ENCODE measurements around the gene THBS3. TPM values are rescaled to one million over a fixed set of nuclear protein-coding genes. Genes with fewer than 3 reads are reported as not detected.

Gene THBS3
- total and polyA plus RNA-seq, 2 experiments from 2014 or later: 19.8 to 39.9 TPM

DNA sequence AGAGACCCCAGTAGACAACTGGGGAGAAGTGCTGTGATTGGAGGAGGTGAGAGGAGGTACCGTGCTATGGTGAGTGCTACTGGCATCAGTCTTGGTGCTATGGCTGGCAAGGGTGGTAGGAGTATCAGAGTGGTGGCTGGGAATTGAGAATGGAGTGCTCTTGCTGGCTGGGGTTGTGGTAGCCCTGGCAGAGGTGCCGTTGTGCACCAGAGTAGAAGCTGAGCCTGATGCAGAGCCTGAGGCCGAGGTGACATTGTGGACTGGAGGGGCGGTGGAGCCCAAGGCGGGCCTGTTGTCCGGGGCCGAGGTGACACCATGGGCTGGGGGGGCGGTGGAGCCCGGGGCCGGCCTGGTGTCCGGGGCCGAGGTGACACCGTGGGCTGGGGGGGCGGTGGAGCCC lies 19.4 kb downstream of the THBS3 start:
- 96% methylated on average over 4 of the region's 14 CpGs for WGBS (ENCODE audit: low lambda C conversion rate, missing lambda C conversion rate)
- H3K27ac ChIP-seq: no peak overlapping the region

DNA sequence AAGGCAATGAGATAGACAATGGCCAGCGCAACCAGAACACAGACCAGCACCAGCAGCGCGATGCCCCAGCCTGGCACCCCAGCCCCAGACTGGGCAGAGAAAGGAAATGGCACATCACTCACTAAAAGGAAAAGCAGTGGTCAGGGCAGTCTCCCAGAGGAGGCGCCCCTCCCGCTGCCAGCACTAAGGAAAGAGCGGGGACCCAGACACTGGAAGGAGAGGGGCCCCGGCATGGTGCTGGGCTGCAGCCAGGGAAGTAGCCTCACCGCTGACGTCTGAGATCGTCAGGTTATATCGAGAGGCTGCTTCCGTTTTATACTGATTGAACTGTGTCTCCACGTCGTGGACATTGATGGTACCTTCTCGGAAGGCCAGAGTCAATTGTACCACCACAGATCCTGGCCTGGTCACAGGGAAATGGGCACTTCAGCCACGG lies 20.2 kb downstream of the THBS3 start:
- Histone ChIP-seq H2AFZ (no peak overlapping the region), H3K27me3 (no peaks in the 10 kb centered on the region), H3K36me3 (replicated peaks; ENCODE audit: insufficient read depth, low read depth) (no peaks in the 10 kb centered on the region), H3K27ac (no peak overlapping the region), H3K9me2 (replicated peaks; ENCODE audit: insufficient read depth) (no peaks in the 10 kb centered on the region), H4K20me1 (ENCODE audit: insufficient read depth, poor library complexity, severe bottlenecking) (no peaks in the 10 kb centered on the region), H3K4me1 (ENCODE audit: insufficient read depth) (peaks cover 18% of the 10 kb centered on the region), H3K4me3 (no peak overlapping the region), H3K79me2 (no peaks in the 10 kb centered on the region), H3K9me3 (ENCODE audit: low read depth) (no peaks in the 10 kb centered on the region), H3K4me2 (no peak overlapping the region)
- TF ChIP-seq, protein P1, sequence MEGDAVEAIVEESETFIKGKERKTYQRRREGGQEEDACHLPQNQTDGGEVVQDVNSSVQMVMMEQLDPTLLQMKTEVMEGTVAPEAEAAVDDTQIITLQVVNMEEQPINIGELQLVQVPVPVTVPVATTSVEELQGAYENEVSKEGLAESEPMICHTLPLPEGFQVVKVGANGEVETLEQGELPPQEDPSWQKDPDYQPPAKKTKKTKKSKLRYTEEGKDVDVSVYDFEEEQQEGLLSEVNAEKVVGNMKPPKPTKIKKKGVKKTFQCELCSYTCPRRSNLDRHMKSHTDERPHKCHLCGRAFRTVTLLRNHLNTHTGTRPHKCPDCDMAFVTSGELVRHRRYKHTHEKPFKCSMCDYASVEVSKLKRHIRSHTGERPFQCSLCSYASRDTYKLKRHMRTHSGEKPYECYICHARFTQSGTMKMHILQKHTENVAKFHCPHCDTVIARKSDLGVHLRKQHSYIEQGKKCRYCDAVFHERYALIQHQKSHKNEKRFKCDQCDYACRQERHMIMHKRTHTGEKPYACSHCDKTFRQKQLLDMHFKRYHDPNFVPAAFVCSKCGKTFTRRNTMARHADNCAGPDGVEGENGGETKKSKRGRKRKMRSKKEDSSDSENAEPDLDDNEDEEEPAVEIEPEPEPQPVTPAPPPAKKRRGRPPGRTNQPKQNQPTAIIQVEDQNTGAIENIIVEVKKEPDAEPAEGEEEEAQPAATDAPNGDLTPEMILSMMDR (IDR thresholded peaks at IDR 0.05; ENCODE audit: poor library complexity): no peak
- no peak for TF ChIP-seq EZH2phosphoT487 (IDR thresholded peaks at IDR 0.05; ENCODE audit: low read depth, severe bottlenecking, unreplicated experiment)
- TF ChIP-seq EZH2 (IDR thresholded peaks at IDR 0.05; ENCODE audit: borderline replicate concordance): no peak
- DNase-seq (ENCODE audit: low spot score): no peak
- 90% methylated on average over 16 of the region's 16 CpGs for WGBS (ENCODE audit: low lambda C conversion rate, missing lambda C conversion rate)

More for the DNA sequence above, 19.4 kb downstream of the THBS3 start:
- Histone ChIP-seq H3K9me2 (replicated peaks; ENCODE audit: insufficient read depth) (no peaks in the 10 kb centered on the region), H3K79me2 (no peaks in the 10 kb centered on the region), H3K4me2 (no peak overlapping the region), H4K20me1 (ENCODE audit: insufficient read depth, poor library complexity, severe bottlenecking) (no peaks in the 10 kb centered on the region), H2AFZ (no peak overlapping the region), H3K4me3 (no peak overlapping the region), H3K36me3 (replicated peaks; ENCODE audit: insufficient read depth, low read depth) (no peaks in the 10 kb centered on the region), H3K4me1 (ENCODE audit: insufficient read depth) (peaks cover 21% of the 10 kb centered on the region), H3K27me3 (no peaks in the 10 kb centered on the region), H3K9me3 (ENCODE audit: low read depth) (no peaks in the 10 kb centered on the region)
- DNase-seq (ENCODE audit: low spot score): no peak
- TF ChIP-seq, protein P1 (IDR thresholded peaks at IDR 0.05; ENCODE audit: poor library complexity): no peak
- no peak for TF ChIP-seq EZH2phosphoT487 (IDR thresholded peaks at IDR 0.05; ENCODE audit: low read depth, severe bottlenecking, unreplicated experiment)
- no peak for TF ChIP-seq EZH2 (IDR thresholded peaks at IDR 0.05; ENCODE audit: borderline replicate concordance)

DNA sequence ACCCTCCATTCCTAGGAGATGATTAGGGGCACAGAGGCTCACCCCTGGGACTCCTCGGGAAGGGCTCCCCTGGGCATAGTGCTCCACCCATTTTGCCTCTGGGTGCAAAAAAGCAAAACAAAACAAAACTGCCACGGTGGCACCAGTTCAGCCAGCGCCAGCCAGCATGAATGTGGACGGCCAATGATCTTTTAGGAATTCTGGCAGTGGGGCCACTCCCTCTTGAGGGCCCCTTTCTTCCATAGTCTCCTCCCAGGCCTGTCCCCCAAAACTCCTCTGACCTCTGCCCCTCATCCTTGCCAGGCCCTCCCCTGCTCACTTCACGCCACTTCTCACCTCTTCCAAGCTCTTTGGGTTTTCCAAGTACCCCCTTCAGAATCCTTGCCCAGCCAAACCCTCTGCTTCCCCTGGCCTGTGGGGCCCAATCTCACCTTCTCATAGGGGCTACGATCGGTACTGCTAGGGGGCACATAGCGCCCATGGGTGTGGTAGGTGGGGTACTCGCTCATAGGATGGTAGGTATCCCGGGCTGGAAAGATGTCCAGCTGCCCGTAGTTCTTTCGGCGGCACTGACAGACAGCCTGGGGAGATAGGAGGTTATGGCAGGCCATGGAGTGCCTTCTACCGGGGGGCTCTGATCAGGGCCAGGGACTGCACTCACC lies 20.8 kb downstream of the THBS3 start:
- DNase-seq (ENCODE audit: low spot score): no peak
- Histone ChIP-seq H3K4me2 (peak overlapping the region; percentile 58), H2AFZ (no peak overlapping the region), H3K9me2 (replicated peaks; ENCODE audit: insufficient read depth) (no peaks in the 10 kb centered on the region), H4K20me1 (ENCODE audit: insufficient read depth, poor library complexity, severe bottlenecking) (no peaks in the 10 kb centered on the region), H3K9me3 (ENCODE audit: low read depth) (no peaks in the 10 kb centered on the region), H3K27ac (peak overlapping the region; percentile 60), H3K36me3 (replicated peaks; ENCODE audit: insufficient read depth, low read depth) (no peaks in the 10 kb centered on the region), H3K4me1 (ENCODE audit: insufficient read depth) (peaks cover 18% of the 10 kb centered on the region), H3K27me3 (no peaks in the 10 kb centered on the region), H3K79me2 (no peaks in the 10 kb centered on the region), H3K4me3 (no peak overlapping the region)
- TF ChIP-seq EZH2phosphoT487 (IDR thresholded peaks at IDR 0.05; ENCODE audit: low read depth, severe bottlenecking, unreplicated experiment) (no peak), EZH2 (IDR thresholded peaks at IDR 0.05; ENCODE audit: borderline replicate concordance) (no peak)
- TF ChIP-seq, protein P1 (IDR thresholded peaks at IDR 0.05; ENCODE audit: poor library complexity): no peak
- 75% methylated on average over 14 of the region's 14 CpGs for WGBS (ENCODE audit: low lambda C conversion rate, missing lambda C conversion rate)
